Measurements from ENCODE around the gene PDZD2. TPM values are rescaled to one million over a fixed set of nuclear protein-coding genes. Genes with fewer than 3 reads are reported as not detected.

The PDZD2 gene
- total RNA-seq, 1 experiment from 2014 or later, result 0.37 TPM

DNA sequence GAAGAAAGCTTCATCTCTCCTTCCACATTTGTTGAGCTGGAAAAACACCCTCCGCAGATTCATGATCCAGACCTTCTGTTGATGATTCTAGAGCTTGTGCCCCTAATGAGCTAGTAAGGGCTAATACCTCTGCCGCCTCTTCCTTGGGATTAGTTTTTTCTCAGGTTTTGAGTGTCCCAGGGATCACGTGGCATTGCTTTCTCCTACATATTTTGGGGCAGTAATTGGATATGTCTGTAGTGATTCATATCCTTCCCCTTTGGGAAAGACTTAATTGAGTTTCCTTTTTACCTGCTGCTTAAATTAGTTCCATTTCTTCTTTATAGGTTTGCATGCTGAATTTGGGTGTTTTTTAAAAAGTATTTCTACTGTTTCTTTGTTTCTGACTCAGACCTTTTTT, 391.3 kb downstream of the PDZD2 start:
- no peak overlapping the region for H2AFZ ChIP-seq (ENCODE audit: low read depth, low read length, poor library complexity, severe bottlenecking)
- H3K36me3 ChIP-seq (ENCODE audit: control insufficient read depth in 1 of 2, insufficient read depth in 2 of 2, low read length in 2 of 2), result no peaks in the 10 kb centered on the region
- ChIA-PET CTCF (interaction anchor here (1.1 kb wide), 1 partner anchor 46 kb away, joined by 3 read pairs; no protein-coding TSS in a partner anchor), RAD21 (ENCODE audit: low non-redundant PET in 1 of 2, low total read pairs in 2 of 2, uncharacterized antibody in 2 of 2, unreplicated experiment in 2 of 2) (no interaction called here), POLR2A (no interaction called here)
- H3K4me1 ChIP-seq (ENCODE audit: control insufficient read depth in 1 of 2, insufficient read depth in 2 of 2, low read length in 2 of 2), result peaks cover 0 to 2% of the 10 kb centered on the region in 2 experiments; a peak in 1 of 4 replicates
- no peaks in the 10 kb centered on the region for H3K79me2 ChIP-seq (ENCODE audit: insufficient read depth, low read length)
- ATAC-seq, result no peak
- BruUV-seq (replicated peaks), result no TSS peak
- no peaks in the 10 kb centered on the region for H3K27me3 ChIP-seq (ENCODE audit: insufficient read depth, low read length)
- no peaks in the 10 kb centered on the region for H4K20me1 ChIP-seq (ENCODE audit: insufficient read depth)
- TF ChIP-seq CEBPB (IDR thresholded peaks at IDR 0.05; ENCODE audit: low read depth) (no peak), ZBTB33 (IDR thresholded peaks at IDR 0.05; ENCODE audit: extremely low read depth, insufficient replicate concordance, low read length) (no peak), ZNF274 (IDR thresholded peaks at IDR 0.05; ENCODE audit: low read depth, low read length) (no peak), YY1 (IDR thresholded peaks at IDR 0.05; ENCODE audit: extremely low read depth, insufficient replicate concordance, low read depth, low read length) (no peak), SP1 (IDR thresholded peaks at IDR 0.05; ENCODE audit: low read depth) (no peak), FOSL1 (IDR thresholded peaks at IDR 0.05; ENCODE audit: low read depth) (no peak), ATF3 (IDR thresholded peaks at IDR 0.05) (no peak)
- TF ChIP-seq, protein P1, sequence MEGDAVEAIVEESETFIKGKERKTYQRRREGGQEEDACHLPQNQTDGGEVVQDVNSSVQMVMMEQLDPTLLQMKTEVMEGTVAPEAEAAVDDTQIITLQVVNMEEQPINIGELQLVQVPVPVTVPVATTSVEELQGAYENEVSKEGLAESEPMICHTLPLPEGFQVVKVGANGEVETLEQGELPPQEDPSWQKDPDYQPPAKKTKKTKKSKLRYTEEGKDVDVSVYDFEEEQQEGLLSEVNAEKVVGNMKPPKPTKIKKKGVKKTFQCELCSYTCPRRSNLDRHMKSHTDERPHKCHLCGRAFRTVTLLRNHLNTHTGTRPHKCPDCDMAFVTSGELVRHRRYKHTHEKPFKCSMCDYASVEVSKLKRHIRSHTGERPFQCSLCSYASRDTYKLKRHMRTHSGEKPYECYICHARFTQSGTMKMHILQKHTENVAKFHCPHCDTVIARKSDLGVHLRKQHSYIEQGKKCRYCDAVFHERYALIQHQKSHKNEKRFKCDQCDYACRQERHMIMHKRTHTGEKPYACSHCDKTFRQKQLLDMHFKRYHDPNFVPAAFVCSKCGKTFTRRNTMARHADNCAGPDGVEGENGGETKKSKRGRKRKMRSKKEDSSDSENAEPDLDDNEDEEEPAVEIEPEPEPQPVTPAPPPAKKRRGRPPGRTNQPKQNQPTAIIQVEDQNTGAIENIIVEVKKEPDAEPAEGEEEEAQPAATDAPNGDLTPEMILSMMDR (IDR thresholded peaks at IDR 0.05 in 2 of 3, conservative IDR thresholded peaks at IDR 0.05 in 1 of 3; ENCODE audit: borderline replicate concordance in 1 of 3, insufficient read depth in 1 of 3, low read depth in 2 of 3, low read length in 2 of 3), result no peak
- intact Hi-C loops (cut with micrococcal nuclease), result no loop called here
- H3K4me2 ChIP-seq (ENCODE audit: low read length), result no peak overlapping the region
- no peak for DNase-seq (ENCODE audit: low read depth, low spot score)
- no peak overlapping the region for H3K4me3 ChIP-seq (replicated peaks in 1 of 2; ENCODE audit: low read depth in 1 of 2, low read length in 2 of 2)
- H3K9ac ChIP-seq (ENCODE audit: low read length), result no peak overlapping the region
- H3K27ac ChIP-seq (ENCODE audit: low read depth, low read length), result no peak overlapping the region
- no peaks in the 10 kb centered on the region for H3K9me2 ChIP-seq (ENCODE audit: insufficient read depth)
- no peaks in the 10 kb centered on the region for H3K9me3 ChIP-seq (ENCODE audit: control insufficient read depth in 1 of 2, insufficient read depth in 1 of 2, low read depth in 1 of 2, low read length in 2 of 2)
